Measurements from ENCODE around the gene KIF13A.
"Not testable (repeated sequence)": the region's sequence is repeated elsewhere in the genome, so short reads cannot be mapped to it uniquely, and the experiment has no call there.

Gene KIF13A

DNA sequence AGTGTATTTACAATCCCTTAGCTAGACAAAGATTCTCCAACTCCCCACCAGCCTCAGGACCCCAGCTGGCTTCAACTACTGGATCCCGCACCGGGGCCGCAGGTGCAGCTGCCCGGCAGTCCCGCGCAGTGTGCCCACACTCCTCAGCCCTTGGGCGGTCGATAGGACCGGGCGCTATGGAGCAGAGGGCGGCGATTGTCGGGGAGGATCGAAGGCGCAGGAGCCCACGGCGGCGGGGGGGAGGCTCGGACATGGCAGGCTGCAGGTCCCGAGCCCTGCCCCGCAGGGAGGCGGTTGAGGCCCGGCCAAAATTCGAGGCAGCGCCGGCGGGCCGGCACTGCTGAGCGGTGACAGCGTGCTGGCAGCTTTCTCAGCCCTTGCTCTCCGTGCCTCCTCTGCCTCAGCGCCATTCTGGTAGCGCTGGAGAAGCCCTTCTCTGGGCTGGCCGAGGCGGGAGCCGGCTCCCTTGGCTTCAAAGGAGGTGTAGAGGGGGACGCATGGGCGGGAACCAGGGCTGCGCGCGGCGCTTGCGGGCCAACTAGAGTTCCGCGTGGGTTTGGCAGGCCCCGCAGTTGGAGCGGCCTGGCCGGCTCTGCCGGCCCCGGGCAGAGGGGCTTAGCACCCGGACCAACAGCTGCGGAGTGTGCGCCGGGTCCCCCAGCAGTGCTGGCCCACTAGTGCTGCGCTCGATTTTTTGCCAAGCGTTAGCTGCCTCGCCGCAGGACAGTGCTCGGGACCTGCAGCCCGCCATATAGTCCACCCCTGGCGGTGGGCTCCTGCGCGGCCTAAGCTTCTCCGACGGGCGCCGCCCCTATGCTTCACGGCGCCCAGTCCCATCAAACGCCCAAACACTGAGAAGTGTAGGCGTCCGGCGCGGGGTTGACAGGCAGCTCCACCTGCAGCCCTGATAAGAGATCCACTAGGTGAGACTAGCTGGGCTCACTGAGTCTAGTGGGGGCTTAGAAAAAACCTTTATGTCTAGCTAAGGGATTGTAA, 32.4 kb upstream of the KIF13A start:
- DNase-seq, result no peak
- Histone ChIP-seq H3K4me1 (no peaks in the 10 kb centered on the region), H3K4me3 (ENCODE audit: low read depth, low read length) (no peak overlapping the region), H3K27me3 (no peaks in the 10 kb centered on the region), H3K36me3 (no peaks in the 10 kb centered on the region), H3K9me3 (no peaks in the 10 kb centered on the region)
- TF ChIP-seq, protein P1, sequence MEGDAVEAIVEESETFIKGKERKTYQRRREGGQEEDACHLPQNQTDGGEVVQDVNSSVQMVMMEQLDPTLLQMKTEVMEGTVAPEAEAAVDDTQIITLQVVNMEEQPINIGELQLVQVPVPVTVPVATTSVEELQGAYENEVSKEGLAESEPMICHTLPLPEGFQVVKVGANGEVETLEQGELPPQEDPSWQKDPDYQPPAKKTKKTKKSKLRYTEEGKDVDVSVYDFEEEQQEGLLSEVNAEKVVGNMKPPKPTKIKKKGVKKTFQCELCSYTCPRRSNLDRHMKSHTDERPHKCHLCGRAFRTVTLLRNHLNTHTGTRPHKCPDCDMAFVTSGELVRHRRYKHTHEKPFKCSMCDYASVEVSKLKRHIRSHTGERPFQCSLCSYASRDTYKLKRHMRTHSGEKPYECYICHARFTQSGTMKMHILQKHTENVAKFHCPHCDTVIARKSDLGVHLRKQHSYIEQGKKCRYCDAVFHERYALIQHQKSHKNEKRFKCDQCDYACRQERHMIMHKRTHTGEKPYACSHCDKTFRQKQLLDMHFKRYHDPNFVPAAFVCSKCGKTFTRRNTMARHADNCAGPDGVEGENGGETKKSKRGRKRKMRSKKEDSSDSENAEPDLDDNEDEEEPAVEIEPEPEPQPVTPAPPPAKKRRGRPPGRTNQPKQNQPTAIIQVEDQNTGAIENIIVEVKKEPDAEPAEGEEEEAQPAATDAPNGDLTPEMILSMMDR (IDR thresholded peaks at IDR 0.05; ENCODE audit: low read depth, low read length), result no peak

- not testable (repeated sequence) for H3K27me3 ChIP-seq; H3K36me3 ChIP-seq; H3K9me3 ChIP-seq; H3K4me3 ChIP-seq (ENCODE audit: low read depth, low read length); DNase-seq; H3K4me1 ChIP-seq
These were observed 31.7 kb upstream of the KIF13A start for GRCh38 chr6:18019133-18019532.

- no peaks in the 10 kb centered on the region for H3K9me3 ChIP-seq
- TF ChIP-seq, protein P1 (IDR thresholded peaks at IDR 0.05; ENCODE audit: low read depth, low read length), result no peak
- H3K4me3 ChIP-seq (ENCODE audit: low read depth, low read length), result no peak overlapping the region
- no peaks in the 10 kb centered on the region for H3K36me3 ChIP-seq
- DNase-seq, result no peak
- H3K4me1 ChIP-seq, result no peaks in the 10 kb centered on the region
- H3K27me3 ChIP-seq, result no peaks in the 10 kb centered on the region
These were observed 29.3 kb upstream of the KIF13A start for GRCh38 chr6:18016698-18017097.

DNA sequence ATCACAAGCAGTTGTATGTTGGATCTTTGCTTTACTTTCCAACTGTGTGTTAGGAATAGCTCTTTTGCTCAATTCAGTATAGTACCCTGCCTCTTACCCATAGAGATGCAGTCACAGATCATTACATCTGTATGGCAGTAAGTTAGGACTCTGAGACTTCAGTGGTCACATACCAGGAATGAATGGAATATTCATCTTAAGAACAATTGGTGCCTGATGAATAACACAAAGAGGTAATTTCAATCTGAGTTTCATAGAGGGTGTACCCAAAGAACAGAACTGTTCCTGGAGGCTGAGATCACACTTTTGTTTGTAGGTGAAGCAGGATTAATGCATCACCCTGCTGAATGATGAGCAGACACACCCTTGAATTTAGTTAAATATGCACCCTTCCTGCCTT, 28.7 kb upstream of the KIF13A start:
- no peak for DNase-seq
- no peaks in the 10 kb centered on the region for H3K27me3 ChIP-seq
- TF ChIP-seq, protein P1 (IDR thresholded peaks at IDR 0.05; ENCODE audit: low read depth, low read length), result no peak
- H3K36me3 ChIP-seq, result no peaks in the 10 kb centered on the region
- no peaks in the 10 kb centered on the region for H3K9me3 ChIP-seq
- H3K4me3 ChIP-seq (ENCODE audit: low read depth, low read length), result no peak overlapping the region
- H3K4me1 ChIP-seq, result no peaks in the 10 kb centered on the region

GRCh38 chr6:18011287-18011686, 23.9 kb upstream of the KIF13A start:
- Histone ChIP-seq H3K4me3 (ENCODE audit: low read depth, low read length) (no peak overlapping the region), H3K4me1 (no peaks in the 10 kb centered on the region), H3K36me3 (no peaks in the 10 kb centered on the region), H3K27me3 (no peaks in the 10 kb centered on the region), H3K9me3 (no peaks in the 10 kb centered on the region)
- DNase-seq, result no peak
- TF ChIP-seq, protein P1 (IDR thresholded peaks at IDR 0.05; ENCODE audit: low read depth, low read length), result no peak

DNA sequence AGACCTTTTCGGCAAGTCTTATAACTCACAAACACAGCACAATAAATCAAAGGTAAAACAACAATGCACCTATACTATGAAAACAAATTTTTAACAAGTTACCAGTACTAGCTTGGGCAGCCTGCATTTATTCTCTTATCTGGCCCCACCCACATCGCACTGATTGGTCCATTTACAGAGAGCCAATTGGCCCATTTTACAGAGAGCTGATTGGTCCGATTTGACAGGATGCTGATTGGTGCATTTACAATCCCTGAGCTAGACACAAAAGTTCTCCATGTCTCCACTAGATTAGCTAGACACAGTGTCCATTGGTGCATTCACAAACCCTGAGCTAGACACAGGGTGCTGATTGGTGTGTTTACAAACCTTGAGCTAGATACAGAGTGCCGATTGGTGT, 23.1 kb upstream of the KIF13A start:
- not testable (repeated sequence) for H3K4me1 ChIP-seq; DNase-seq; H3K36me3 ChIP-seq; H3K4me3 ChIP-seq (ENCODE audit: low read depth, low read length); H3K9me3 ChIP-seq; H3K27me3 ChIP-seq

- no peak for DNase-seq
- Histone ChIP-seq H3K4me3 (ENCODE audit: low read depth, low read length) (no peak overlapping the region), H3K4me1 (no peaks in the 10 kb centered on the region), H3K9me3 (no peaks in the 10 kb centered on the region), H3K27me3 (no peaks in the 10 kb centered on the region), H3K36me3 (no peaks in the 10 kb centered on the region)
- TF ChIP-seq, protein P1 (IDR thresholded peaks at IDR 0.05; ENCODE audit: low read depth, low read length), result no peak
These were observed 17.0 kb upstream of the KIF13A start for GRCh38 chr6:18004256-18004985.
